ENCODE results near the gene ETHE1. TPM values are rescaled to one million over a fixed set of nuclear protein-coding genes. Genes with fewer than 3 reads are reported as not detected.

ETHE1 gene
- total RNA-seq, 1 donor from 2014 or later: 16.3 TPM

GRCh38 chr19:43482193-43482592 lies 44.8 kb downstream of the ETHE1 start:
- no peak for ATAC-seq (ENCODE audit: low read depth)
- no peak overlapping the region for H3K27ac Mint-ChIP-seq
- intact Hi-C loops (cut with micrococcal nuclease): no loop called here
- H3K4me3 Mint-ChIP-seq: no peak overlapping the region
- DNase-seq: no peak
- H3K9me3 Mint-ChIP-seq: no peaks in the 10 kb centered on the region
- H3K36me3 Mint-ChIP-seq (ENCODE audit: low read depth): peaks cover 21% of the 10 kb centered on the region
- CTCF ChIA-PET: interaction anchor here (1.3 kb wide), 1 partner anchor 37 kb away, joined by 4 read pairs; no protein-coding TSS in a partner anchor
- peaks cover 10% of the 10 kb centered on the region for H3K4me1 Mint-ChIP-seq
- no peak for TF ChIP-seq CTCF (IDR thresholded peaks at IDR 0.05)
- POLR2A ChIA-PET: no interaction called here
- H3K27me3 Mint-ChIP-seq: no peaks in the 10 kb centered on the region

GRCh38 chr19:43481701-43482100 lies 45.3 kb downstream of the ETHE1 start:
- peaks cover 5% of the 10 kb centered on the region for H3K4me1 Mint-ChIP-seq
- no peak for DNase-seq
- no peak overlapping the region for H3K27ac Mint-ChIP-seq
- TF ChIP-seq CTCF (IDR thresholded peaks at IDR 0.05): no peak
- H3K9me3 Mint-ChIP-seq: no peaks in the 10 kb centered on the region
- intact Hi-C loops (cut with micrococcal nuclease): no loop called here
- no peaks in the 10 kb centered on the region for H3K27me3 Mint-ChIP-seq
- CTCF ChIA-PET: no interaction called here
- H3K36me3 Mint-ChIP-seq (ENCODE audit: low read depth): peaks cover 21% of the 10 kb centered on the region
- H3K4me3 Mint-ChIP-seq: no peak overlapping the region
- POLR2A ChIA-PET: no interaction called here
- no peak for ATAC-seq (ENCODE audit: low read depth)

DNA sequence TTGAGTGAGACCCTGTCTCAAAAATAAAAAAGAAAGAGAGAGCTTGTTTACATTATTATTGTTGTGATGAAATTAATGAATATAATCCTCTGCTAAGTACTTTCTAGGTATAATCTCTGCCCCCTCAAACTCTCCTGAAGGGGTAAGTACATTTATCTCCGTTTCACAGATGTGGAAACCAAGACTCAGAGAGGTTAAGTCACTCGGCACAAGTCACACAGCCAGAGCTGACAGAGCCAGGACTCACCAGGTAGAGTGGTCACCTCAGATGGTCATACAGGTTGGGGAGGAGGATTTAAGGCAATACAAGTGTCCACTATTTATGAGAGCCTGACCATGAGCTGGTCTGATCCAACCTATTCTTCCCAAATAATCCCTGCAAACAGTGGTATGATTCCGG lies 46.4 kb downstream of the ETHE1 start:
- ChIA-PET POLR2A (interaction anchor here (0.7 to 1.1 kb wide), 3 partner anchors 10 to 23 kb away, joined by 3 to 4 read pairs (median 3); no protein-coding TSS in a partner anchor), CTCF (interaction anchor here (0.7 kb wide), 1 partner anchor 49 kb away, joined by 5 read pairs; no protein-coding TSS in a partner anchor)
- no peak overlapping the region for H3K27ac Mint-ChIP-seq
- H3K27me3 Mint-ChIP-seq: no peaks in the 10 kb centered on the region
- no peak for TF ChIP-seq CTCF (IDR thresholded peaks at IDR 0.05)
- intact Hi-C loops (cut with micrococcal nuclease): no loop called here
- DNase-seq (no peak), ATAC-seq (ENCODE audit: low read depth) (no peak)
- peaks cover 19% of the 10 kb centered on the region for H3K36me3 Mint-ChIP-seq (ENCODE audit: low read depth)
- H3K9me3 Mint-ChIP-seq: no peaks in the 10 kb centered on the region
- H3K4me1 Mint-ChIP-seq: peaks cover 5% of the 10 kb centered on the region
- no peak overlapping the region for H3K4me3 Mint-ChIP-seq

GRCh38 chr19:43479961-43480561 lies 46.9 kb downstream of the ETHE1 start:
- H3K9me3 Mint-ChIP-seq: no peaks in the 10 kb centered on the region
- no peak for TF ChIP-seq CTCF (IDR thresholded peaks at IDR 0.05)
- no peak overlapping the region for H3K27ac Mint-ChIP-seq
- POLR2A ChIA-PET: interaction anchor here (0.7 to 1.1 kb wide), 3 partner anchors 11 to 24 kb away, joined by 3 to 4 read pairs (median 3); no protein-coding TSS in a partner anchor
- no peaks in the 10 kb centered on the region for H3K27me3 Mint-ChIP-seq
- CTCF ChIA-PET: interaction anchor here (0.7 to 1.2 kb wide), 2 partner anchors 40 to 48 kb away, joined by 5 to 6 read pairs; no protein-coding TSS in a partner anchor
- H3K36me3 Mint-ChIP-seq (ENCODE audit: low read depth): peaks cover 21% of the 10 kb centered on the region
- peaks cover 10% of the 10 kb centered on the region for H3K4me1 Mint-ChIP-seq
- no peak for ATAC-seq (ENCODE audit: low read depth)
- intact Hi-C loops (cut with micrococcal nuclease): no loop called here
- no peak for DNase-seq
- H3K4me3 Mint-ChIP-seq: no peak overlapping the region

GRCh38 chr19:43479226-43479625 lies 47.8 kb downstream of the ETHE1 start:
- CTCF ChIA-PET: interaction anchor here (1.2 kb wide), 1 partner anchor 41 kb away, joined by 6 read pairs; no protein-coding TSS in a partner anchor
- H3K36me3 Mint-ChIP-seq (ENCODE audit: low read depth): peaks cover 21% of the 10 kb centered on the region
- ATAC-seq (ENCODE audit: low read depth): no peak
- POLR2A ChIA-PET: no interaction called here
- no peak for DNase-seq
- no peaks in the 10 kb centered on the region for H3K27me3 Mint-ChIP-seq
- peaks cover 14% of the 10 kb centered on the region for H3K4me1 Mint-ChIP-seq
- H3K27ac Mint-ChIP-seq: no peak overlapping the region
- no peak overlapping the region for H3K4me3 Mint-ChIP-seq
- no peak for TF ChIP-seq CTCF (IDR thresholded peaks at IDR 0.05)
- intact Hi-C loops (cut with micrococcal nuclease): no loop called here
- H3K9me3 Mint-ChIP-seq: no peaks in the 10 kb centered on the region
